SH-SY5Y (cell line): ENCODE measurements around the gene ADAM12.

Experiments
- GATA2 ChIP-seq: IDR thresholded peaks from 2 replicates; pipeline ENCODE4 v1.6.1; 2011; ENCODE audit warnings: mild to moderate bottlenecking, low read depth, low read length
- GATA3 ChIP-seq: IDR thresholded peaks from 2 replicates; pipeline ENCODE4 v1.6.1; 2011; ENCODE audit warnings: low read depth, mild to moderate bottlenecking, low read length, moderate library complexity

ADAM12 gene

DNA sequence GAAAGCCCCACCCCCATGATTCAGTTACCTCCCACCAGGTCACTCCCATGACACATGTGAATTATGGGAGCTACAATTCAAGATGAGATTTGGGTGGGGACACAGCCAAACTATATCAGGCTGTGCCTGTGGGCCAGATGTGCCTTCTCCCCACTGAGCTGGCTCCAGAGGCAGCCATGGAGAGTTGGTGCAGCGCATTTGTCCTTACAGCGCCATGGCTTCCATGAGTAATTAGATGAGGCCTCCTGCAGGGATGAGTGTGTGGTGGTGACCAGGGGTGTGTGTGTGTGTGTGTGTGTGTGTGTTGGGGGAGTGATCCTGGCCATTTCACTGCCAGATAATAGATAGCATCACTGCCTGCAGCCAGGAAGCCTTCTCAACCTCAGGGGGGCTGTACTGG, 397.3 kb downstream of the ADAM12 start:
- no peak for TF ChIP-seq GATA3
- peak; percentile 21; the same call in 1 of the 2 replicates for TF ChIP-seq GATA2

- no peak for TF ChIP-seq GATA2
- no peak for TF ChIP-seq GATA3
Observed at GRCh38 chr10:125989791-125990190, 398.5 kb downstream of the ADAM12 start.

GRCh38 chr10:125985557-125986240, 402.6 kb downstream of the ADAM12 start:
- no peak for TF ChIP-seq GATA3
- TF ChIP-seq GATA2: no peak

DNA sequence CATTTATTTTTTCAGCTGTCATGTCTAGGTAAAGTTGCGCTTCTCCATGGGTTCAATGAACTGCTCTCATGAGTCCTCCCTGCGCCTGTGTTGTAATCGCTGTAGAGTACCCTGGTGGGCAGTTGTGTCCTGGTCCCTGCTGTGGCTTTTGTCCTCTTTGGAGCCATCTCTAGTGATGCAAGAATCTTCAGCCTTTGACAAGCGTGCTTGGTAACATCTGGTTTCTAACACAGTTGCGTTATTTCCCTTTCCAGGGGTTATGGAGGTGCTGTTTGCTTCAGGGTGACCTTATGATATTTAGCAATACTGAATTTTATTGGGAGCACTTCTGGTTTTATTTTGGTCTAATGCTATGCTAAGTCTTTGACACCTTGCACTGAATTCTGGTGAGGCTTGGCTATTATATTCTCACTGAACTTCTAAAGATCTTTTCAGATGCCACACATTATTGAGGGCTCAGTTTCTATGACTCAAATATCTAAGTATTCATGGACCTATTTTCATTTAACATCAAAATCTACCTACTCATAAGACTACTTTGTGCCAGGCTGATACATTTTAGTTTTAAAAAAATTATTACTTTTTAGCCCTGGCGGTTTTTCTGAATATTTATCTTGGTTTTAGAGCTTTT, 403.3 kb downstream of the ADAM12 start:
- TF ChIP-seq GATA2: no peak
- TF ChIP-seq GATA3: no peak

- TF ChIP-seq GATA2: no peak
- no peak for TF ChIP-seq GATA3
Observed at GRCh38 chr10:125984346-125984745, 403.9 kb downstream of the ADAM12 start.

- TF ChIP-seq GATA2 (no peak), GATA3 (no peak)
Observed at GRCh38 chr10:125983656-125984055, 404.6 kb downstream of the ADAM12 start.

DNA sequence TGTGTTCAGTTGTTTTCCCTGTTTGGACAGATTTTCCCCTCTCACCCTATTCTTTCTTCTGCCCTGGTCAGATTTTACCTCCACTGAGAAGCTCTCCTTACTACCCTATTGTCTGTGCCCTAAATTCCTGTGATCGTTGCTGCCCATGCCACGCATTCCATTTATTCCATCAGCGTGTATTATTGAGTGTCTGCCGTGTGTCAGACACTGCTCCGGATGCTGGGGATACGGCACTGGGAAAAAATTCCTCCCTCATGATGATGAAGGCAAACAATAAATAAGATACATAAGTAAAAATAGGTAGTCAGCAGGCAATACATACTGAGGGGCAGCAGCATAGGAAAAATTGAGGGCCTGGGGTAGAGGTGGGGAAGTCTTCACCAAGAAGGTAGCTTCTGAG, 405.1 kb downstream of the ADAM12 start:
- TF ChIP-seq GATA2: no peak
- no peak for TF ChIP-seq GATA3

DNA sequence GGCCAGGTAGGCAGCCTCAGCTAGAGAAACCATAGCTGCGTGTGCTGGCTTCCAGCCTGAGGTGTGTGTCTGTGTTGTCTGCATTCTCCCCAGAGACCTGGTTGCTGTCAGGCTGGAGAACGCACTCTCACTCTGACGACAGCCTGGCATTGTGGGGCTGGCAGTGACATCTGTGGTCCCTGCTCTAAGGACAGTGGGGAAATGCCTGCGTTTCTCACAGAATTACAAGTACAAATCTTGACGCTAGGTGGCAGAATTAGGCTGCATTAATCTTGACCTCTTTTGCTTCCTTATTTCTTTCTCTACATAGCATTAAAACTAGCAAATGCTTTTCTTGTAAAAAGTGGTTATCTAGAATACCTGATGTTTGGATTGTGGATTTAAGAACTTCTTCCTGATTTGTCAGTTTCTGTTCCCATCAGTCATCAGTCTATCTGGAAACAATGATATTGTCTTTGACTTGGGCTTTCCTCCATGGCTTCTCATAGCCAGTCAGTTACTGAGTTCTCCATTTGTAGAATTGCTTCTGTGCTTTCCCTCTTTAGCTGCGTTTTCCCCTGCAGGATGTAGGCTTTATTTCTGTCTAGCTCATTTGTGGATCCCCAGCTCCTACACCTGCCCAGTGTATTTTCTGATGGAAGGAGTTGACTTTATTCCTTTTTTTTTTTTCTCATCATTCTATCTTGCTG, 405.9 kb downstream of the ADAM12 start:
- TF ChIP-seq GATA3: no peak
- no peak for TF ChIP-seq GATA2

- no peak for TF ChIP-seq GATA2
- TF ChIP-seq GATA3: no peak
Observed at GRCh38 chr10:125980521-125981035, 407.7 kb downstream of the ADAM12 start.

DNA sequence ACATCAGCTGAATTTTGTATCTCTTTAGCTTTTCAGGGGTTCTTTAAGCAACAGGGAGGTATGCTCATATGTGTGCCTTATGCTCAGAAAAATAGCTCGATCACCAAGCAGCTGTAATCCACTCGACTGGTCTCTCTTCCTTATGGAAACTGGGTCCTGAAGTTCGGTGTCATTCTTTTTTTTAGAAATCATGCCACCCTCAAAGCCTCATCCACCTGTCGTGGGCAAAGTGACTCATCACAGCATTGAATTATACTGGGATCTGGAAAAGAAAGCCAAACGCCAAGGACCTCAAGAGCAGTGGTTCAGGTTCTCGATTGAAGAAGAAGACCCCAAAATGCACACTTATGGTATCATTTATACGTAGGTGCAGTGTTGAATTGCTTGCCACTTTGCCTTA, 408.3 kb downstream of the ADAM12 start:
- TF ChIP-seq GATA2 (no peak), GATA3 (no peak)

DNA sequence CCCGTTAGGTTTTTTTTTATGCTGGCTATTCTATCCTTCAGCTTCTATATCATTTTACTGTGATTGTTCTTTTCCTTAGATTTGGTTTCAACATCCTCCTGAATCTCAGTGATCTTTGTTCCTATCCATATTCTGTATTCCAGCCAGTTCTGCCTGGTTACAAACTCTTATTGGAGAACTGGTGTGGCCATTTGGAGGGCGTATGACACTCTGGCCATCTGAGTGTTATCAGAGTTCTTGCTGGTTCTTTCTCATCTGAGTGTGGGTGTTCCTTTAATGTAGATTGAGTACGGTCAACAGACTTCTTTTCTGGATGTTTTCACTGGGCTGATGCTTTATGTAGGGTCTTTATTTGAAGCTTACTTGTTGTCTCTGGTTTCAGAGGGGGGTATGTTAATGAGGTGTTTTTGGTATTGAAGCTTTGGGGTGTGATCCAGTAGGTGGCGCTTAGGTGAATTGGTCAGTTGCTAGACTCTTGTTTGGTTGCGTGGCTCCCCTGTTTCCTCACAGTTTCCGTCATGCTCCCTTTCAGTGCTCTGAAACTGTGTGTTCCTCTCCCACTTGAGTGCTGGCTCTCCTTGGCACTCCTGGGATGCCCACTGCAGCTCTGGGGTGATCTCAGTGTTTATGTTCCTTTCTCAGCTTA, 411.2 kb downstream of the ADAM12 start:
- TF ChIP-seq GATA2 (no peak), GATA3 (no peak)

DNA sequence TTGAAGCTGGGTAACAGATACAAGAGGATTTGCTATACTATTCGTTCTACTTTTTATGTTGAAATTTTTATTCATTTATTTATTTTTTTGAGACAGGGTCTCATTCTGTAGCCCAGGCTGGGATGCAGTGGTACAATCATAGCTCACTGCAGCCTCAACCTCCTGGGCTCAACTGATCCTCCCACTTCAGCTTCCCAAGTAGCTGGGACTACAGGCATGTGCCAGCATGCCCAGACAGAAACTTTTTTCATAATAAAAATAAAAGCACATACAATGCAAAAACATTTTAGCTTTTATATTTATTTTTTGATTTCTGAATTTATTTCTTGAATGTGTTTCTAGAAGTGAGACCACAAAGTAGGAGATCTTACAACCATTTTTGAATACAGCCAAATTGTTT, 420.7 kb downstream of the ADAM12 start:
- TF ChIP-seq GATA2 (no peak), GATA3 (no peak)

GRCh38 chr10:125964558-125964957, 423.7 kb downstream of the ADAM12 start:
- no peak for TF ChIP-seq GATA3
- no peak for TF ChIP-seq GATA2
